ENCODE results near the gene EMID1. TPM values are rescaled to one million over a fixed set of nuclear protein-coding genes. Genes with fewer than 3 reads are reported as not detected.

EMID1 gene
- total RNA-seq, 1 experiment from 2014 or later: 5.4 TPM

- Histone ChIP-seq H3K79me2 (ENCODE audit: insufficient read depth, low read length) (peaks cover 44% of the 10 kb centered on the region), H3K23me2 (ENCODE audit: insufficient read length, low read depth, low read length, poor library complexity, severe bottlenecking) (peaks cover 2% of the 10 kb centered on the region), H4K5ac (ENCODE audit: insufficient read length, low read depth, low read length) (no peak overlapping the region), H3K56ac (ENCODE audit: insufficient read length, low read depth, low read length) (no peak overlapping the region), H2AK5ac (ENCODE audit: insufficient read length, low read length) (no peak overlapping the region), H3K9ac (ENCODE audit: extremely low read depth, insufficient read length, low read length) (no peak overlapping the region), H3K79me1 (ENCODE audit: insufficient read depth, low read depth, low read length, poor library complexity, severe bottlenecking) (peaks cover 5% of the 10 kb centered on the region), H3K18ac (ENCODE audit: insufficient read length, low read depth, low read length) (no peak overlapping the region), H2AFZ (ENCODE audit: low read length) (no peak overlapping the region), H3K4me2 (ENCODE audit: insufficient read depth, insufficient read length, low read length) (no peak overlapping the region), H3K9me3 (ENCODE audit: control insufficient read depth, low read depth, low read length) (no peaks in the 10 kb centered on the region), H2BK5ac (ENCODE audit: insufficient read length, low read length) (no peak overlapping the region), H3K27me3 (ENCODE audit: insufficient read depth, low read length) (no peaks in the 10 kb centered on the region), H2BK20ac (ENCODE audit: low read depth, low read length, poor library complexity, severe bottlenecking) (no peak overlapping the region), H3T11ph (ENCODE audit: low read length) (no peak overlapping the region), H4K8ac (replicated peaks; ENCODE audit: insufficient read length, low read depth, low read length) (no peak overlapping the region), H3K14ac (ENCODE audit: insufficient read depth, low read length) (no peak overlapping the region), H2BK120ac (ENCODE audit: low read depth, low read length, poor library complexity, severe bottlenecking) (no peak overlapping the region), H4K20me1 (ENCODE audit: control insufficient read depth, insufficient read depth, insufficient read length) (no peaks in the 10 kb centered on the region), H3K4ac (ENCODE audit: low read depth, low read length) (no peak overlapping the region), H2BK12ac (ENCODE audit: insufficient read length, low read depth, low read length) (no peak overlapping the region), H3K4me1 (ENCODE audit: insufficient read depth, low read length) (0 out of 2 replicates have a peak, but pooled peaks cover 4% of the 10 kb centered on the region), H3K27ac (ENCODE audit: insufficient read length, low read depth, low read length) (no peak overlapping the region), H3K23ac (ENCODE audit: insufficient read length, low read depth, low read length) (no peak overlapping the region), H4K91ac (ENCODE audit: insufficient read length, low read depth, low read length) (no peak overlapping the region), H2BK15ac (ENCODE audit: low read depth, low read length) (no peak overlapping the region)
- no CpG with 5 or more reads among the region's 3 CpGs for WGBS (ENCODE audit: extremely low coverage, insufficient read length, low lambda C conversion rate)
- no peak for DNase-seq
- H3K27me3 Mint-ChIP-seq (ENCODE audit: low read depth): no peaks in the 10 kb centered on the region
- peaks cover 76 to 98% (median 97%) of the 10 kb centered on the region in 3 experiments for H3K36me3 Mint-ChIP-seq (ENCODE audit: insufficient read depth in 1 of 3, low read depth in 3 of 3)
- no peak overlapping the region; a peak in 1 of 7 replicates for H3K27ac Mint-ChIP-seq
- H3K4me1 Mint-ChIP-seq: peaks cover 26% of the 10 kb centered on the region in 2 experiments
- H3K9me3 Mint-ChIP-seq: no peaks in the 10 kb centered on the region
- no peak overlapping the region for H3K4me3 Mint-ChIP-seq
- TF ChIP-seq CTCF (conservative IDR thresholded peaks at IDR 0.05): no peak
These were observed 69.5 kb downstream of the EMID1 start for GRCh38 chr22:29275167-29275566.

Measured in H9 (cell line).